ENCODE measurements around the gene PHYH.

- TF ChIP-seq CTCF (IDR thresholded peaks at IDR 0.05) = no peak
- TF ChIP-seq POLR2A (IDR thresholded peaks at IDR 0.05) = no peak
Measured at GRCh38 chr10:13337827-13338196, 37.9 kb upstream of the PHYH start.

Data from esophagus squamous epithelium (tissue), 4 donors.